ENCODE measurements around the gene INO80D. TPM values are rescaled to one million over a fixed set of nuclear protein-coding genes. Genes with fewer than 3 reads are reported as not detected.

Gene INO80D
- total and polyA plus RNA-seq, 2 of the 8 experiments (the other 6 are each of a cell fraction or from before 2014, with no cell fraction given), result 6.2 to 37.4 TPM

DNA sequence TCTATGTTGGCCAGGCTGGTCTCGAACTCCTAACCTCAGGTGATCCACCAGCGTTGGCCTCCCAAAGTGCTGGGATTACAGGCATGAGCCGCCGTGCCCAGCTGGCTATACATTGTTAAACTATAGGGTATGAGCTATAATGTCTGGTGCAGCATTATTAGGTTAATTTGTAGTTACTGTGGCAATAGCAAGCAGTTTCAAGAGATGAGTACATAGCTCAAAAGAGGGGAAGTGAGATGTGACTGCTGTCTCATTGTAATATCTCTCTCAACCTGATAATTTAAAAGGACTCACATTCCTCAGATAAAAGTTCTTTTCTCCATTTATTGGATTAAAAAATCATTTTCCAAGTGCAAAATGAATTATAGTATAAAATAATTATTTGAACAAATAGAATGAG is 116.4 kb downstream of the INO80D start:
- WGBS, 2 experiments (ENCODE audit: extremely low coverage in 1 of 2, insufficient coverage in 1 of 2, insufficient read length in 1 of 2, insufficient replicate concordance in 2 of 2, low coverage in 1 of 2, low lambda C conversion rate in 2 of 2, missing lambda C conversion rate in 1 of 2), result 88% methylated on average over 4 of the region's 4 CpGs; no CpG with 5 or more reads in 1 of the 2 experiments
- Histone ChIP-seq H2AK5ac (ENCODE audit: low read depth, low read length) (no peak overlapping the region), H2BK15ac (ENCODE audit: low read length) (no peak overlapping the region), H2BK5ac (ENCODE audit: low read depth, low read length) (no peak overlapping the region), H4K8ac (ENCODE audit: extremely low read depth, insufficient read depth, low read length) (no peak overlapping the region), H3K56ac (replicated peaks; ENCODE audit: insufficient read length, low read depth, low read length) (no peak overlapping the region), H4K5ac (ENCODE audit: insufficient read length, low read depth, low read length) (no peak overlapping the region), H3K79me2 (ENCODE audit: control insufficient read depth in 1 of 2, insufficient read depth in 2 of 2, low read length in 2 of 2) (no peaks in the 10 kb centered on the region), H3K18ac (ENCODE audit: extremely low read depth, low read length) (no peak overlapping the region), H3K14ac (ENCODE audit: insufficient read length) (no peak overlapping the region), H2BK12ac (ENCODE audit: low read depth, low read length) (no peak overlapping the region), H2BK20ac (ENCODE audit: low read length) (no peak overlapping the region), H3K4me3 (ENCODE audit: extremely low read depth in 1 of 4, insufficient read depth in 2 of 4, low read depth in 3 of 4, low read length in 4 of 4) (no peak overlapping the region), H2BK120ac (replicated peaks; ENCODE audit: low read depth, low read length) (no peak overlapping the region), H3K9me3 (ENCODE audit: insufficient read depth in 2 of 2, low read depth in 1 of 2, low read length in 1 of 2) (no peaks in the 10 kb centered on the region), H4K20me1 (replicated peaks in 1 of 2; ENCODE audit: control insufficient read depth in 1 of 2, insufficient read depth in 2 of 2, low read length in 2 of 2) (peaks cover 0 to 1% of the 10 kb centered on the region in 2 experiments), H3K27me3 (replicated peaks in 1 of 4; ENCODE audit: control insufficient read depth in 3 of 4, extremely low read depth in 1 of 4, insufficient read depth in 3 of 4, low read length in 3 of 4) (no peaks in the 10 kb centered on the region), H2AFZ (ENCODE audit: low read length) (no peak overlapping the region), H4K91ac (replicated peaks; ENCODE audit: insufficient read length, low read length) (no peak overlapping the region), H3K27ac (ENCODE audit: low read depth, low read length) (no peak overlapping the region), H3K4me1 (replicated peaks in 1 of 4; ENCODE audit: control insufficient read depth in 3 of 4, insufficient read depth in 4 of 4, low read length in 3 of 4) (peaks cover 3 to 9% (median 3%) of the 10 kb centered on the region in 4 experiments; a peak in 6 of 7 replicates), H3K23ac (ENCODE audit: insufficient read length) (no peak overlapping the region), H3K36me3 (ENCODE audit: control insufficient read depth in 2 of 4, insufficient read depth in 4 of 4, low read length in 3 of 4) (0 out of 8 replicates have a peak, but pooled peaks cover 0 to 2% (median 0%) of the 10 kb centered on the region in 4 experiments), H3K4me2 (ENCODE audit: insufficient read depth in 1 of 2, low read depth in 2 of 2, low read length in 2 of 2) (no peak overlapping the region), H3K9ac (replicated peaks in 1 of 4; ENCODE audit: extremely low read depth in 1 of 4, low read depth in 3 of 4, low read length in 3 of 4) (no peak overlapping the region), H3K23me2 (ENCODE audit: low read depth, low read length) (no peaks in the 10 kb centered on the region; the same call in 1 of the 2 replicates), H3K79me1 (ENCODE audit: low read depth, low read length) (no peaks in the 10 kb centered on the region), H3K4ac (replicated peaks; ENCODE audit: insufficient read length, low read depth, low read length) (no peak overlapping the region)
- TF ChIP-seq SUZ12 (IDR thresholded peaks at IDR 0.05; ENCODE audit: low read length) (no peak), KDM4A (IDR thresholded peaks at IDR 0.05; ENCODE audit: low read depth, low read length, severe bottlenecking) (no peak), CBX5 (IDR thresholded peaks at IDR 0.05; ENCODE audit: low read depth, low read length) (no peak), SRF (IDR thresholded peaks at IDR 0.05; ENCODE audit: low read depth, low read length) (no peak), ZNF274 (IDR thresholded peaks at IDR 0.05; ENCODE audit: borderline replicate concordance, extremely low read depth, low read length) (no peak), SIX5 (IDR thresholded peaks at IDR 0.05; ENCODE audit: low read depth, low read length) (no peak), HDAC2 (IDR thresholded peaks at IDR 0.05; ENCODE audit: borderline replicate concordance in 1 of 2, low read depth in 2 of 2, low read length in 2 of 2) (no peak)
- TF ChIP-seq, protein P1, sequence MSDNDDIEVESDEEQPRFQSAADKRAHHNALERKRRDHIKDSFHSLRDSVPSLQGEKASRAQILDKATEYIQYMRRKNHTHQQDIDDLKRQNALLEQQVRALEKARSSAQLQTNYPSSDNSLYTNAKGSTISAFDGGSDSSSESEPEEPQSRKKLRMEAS (IDR thresholded peaks at IDR 0.05), result no peak
- no peak for DNase-seq (ENCODE audit: low read depth in 1 of 2, low spot score in 2 of 2)
- FAIRE-seq, result no peak
- POLR2A ChIA-PET (ENCODE audit: partially characterized antibody), result no interaction called here
- CTCF ChIA-PET (ENCODE audit: partially characterized antibody), result interaction anchor here (0.8 to 1.0 kb wide), 5 partner anchors 21 to 184 kb away, joined by 3 to 5 read pairs (median 5); no protein-coding TSS in a partner anchor

Measured in H1 (cell line).